Measurements from ENCODE around the gene TRAM2. TPM values are rescaled to one million over a fixed set of nuclear protein-coding genes. Genes with fewer than 3 reads are reported as not detected.

The TRAM2 gene
- total and polyA plus RNA-seq, 2 of the 13 experiments (the other 11 are each of a cell fraction or from before 2014, with no cell fraction given) = 49.1 to 72.5 TPM

DNA sequence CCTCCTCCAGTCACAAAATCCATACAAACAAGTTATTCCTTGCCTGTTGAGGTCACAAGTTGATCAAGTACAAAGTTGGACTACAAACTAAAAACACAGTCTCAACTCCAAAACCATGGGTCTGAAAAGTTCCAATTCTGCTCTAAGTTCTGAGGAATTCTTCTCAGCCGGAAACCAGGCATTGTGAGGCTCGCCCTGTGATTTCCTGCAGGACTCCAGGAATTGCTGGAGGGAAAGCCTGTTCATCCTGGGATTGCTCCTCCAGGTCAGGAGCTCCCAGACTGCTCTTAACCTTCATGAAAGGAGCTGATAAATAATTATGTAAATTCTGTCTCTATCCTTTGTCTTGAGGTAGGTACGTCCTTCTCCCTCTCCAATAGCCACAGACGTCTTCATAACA, 8.5 kb downstream of the TRAM2 start:
- no TSS peak for BruUV-seq (replicated peaks)
- Histone ChIP-seq H3K79me2 (ENCODE audit: insufficient read depth, low read length) (peaks cover 100% of the 10 kb centered on the region), H3K9ac (ENCODE audit: insufficient read depth, low read depth, low read length) (no peak overlapping the region), H3K4me1 (ENCODE audit: insufficient read depth, low read length) (peaks cover 97% of the 10 kb centered on the region), H3K9me3 (ENCODE audit: low read length) (no peaks in the 10 kb centered on the region), H3K4me2 (ENCODE audit: low read depth, low read length) (no peak overlapping the region), H3K27ac (ENCODE audit: extremely low read length, insufficient read depth, low read length) (no peak overlapping the region), H3K27me3 (ENCODE audit: control insufficient read depth in 1 of 2, insufficient read depth in 2 of 2, low read length in 2 of 2) (no peaks in the 10 kb centered on the region), H3K36me3 (replicated peaks in 1 of 2; ENCODE audit: control insufficient read depth in 1 of 2, insufficient read depth in 2 of 2, low read length in 2 of 2) (peaks cover 8 to 47% of the 10 kb centered on the region in 2 experiments), H3K4me3 (replicated peaks in 1 of 3; ENCODE audit: insufficient read depth in 1 of 3, low read depth in 2 of 3, low read length in 3 of 3) (no peak overlapping the region), H4K20me1 (ENCODE audit: insufficient read depth, low read length) (peaks cover 80% of the 10 kb centered on the region), H2AFZ (ENCODE audit: low read length) (no peak overlapping the region)
- intact Hi-C loops (cut with micrococcal nuclease; ENCODE audit: unreplicated experiment) = no loop called here
- in situ Hi-C loops (cut with HindIII; ENCODE audit: extremely low pct_ligation_motif_present, low pct_unique_long_range_greater_than_20kb) = no loop called here
- ChIA-PET POLR2A (interaction anchor here (1.0 kb wide), 1 partner anchor 23 kb away, joined by 4 read pairs; no protein-coding TSS in a partner anchor), CTCF (ENCODE audit: low intra/inter-chr PET ratio, low total read pairs) (no interaction called here)
- peak; percentile 42 for FAIRE-seq
- ATAC-seq = no peak
- 95% methylated on average over 4 of the region's 4 CpGs for WGBS (ENCODE audit: low lambda C conversion rate)
- TF ChIP-seq HNRNPUL1 (IDR thresholded peaks at IDR 0.05; ENCODE audit: low read depth, low read length) = no peak
- TF ChIP-seq SKI (IDR thresholded peaks at IDR 0.05; ENCODE audit: partially characterized antibody) = no peak
- no peak for TF ChIP-seq ZMYM3 (CRISPR knock-in tag; IDR thresholded peaks at IDR 0.05)
- no peak for TF ChIP-seq ZKSCAN5 (CRISPR knock-in tag; IDR thresholded peaks at IDR 0.05)
- no peak for TF ChIP-seq MATR3 (CRISPR knock-in tag; IDR thresholded peaks at IDR 0.05)
- TF ChIP-seq ETV5 (CRISPR knock-in tag; IDR thresholded peaks at IDR 0.05; ENCODE audit: borderline replicate concordance) = no peak
- no peak for TF ChIP-seq PHB2 (IDR thresholded peaks at IDR 0.05; ENCODE audit: partially characterized antibody)
- TF ChIP-seq, protein P1, sequence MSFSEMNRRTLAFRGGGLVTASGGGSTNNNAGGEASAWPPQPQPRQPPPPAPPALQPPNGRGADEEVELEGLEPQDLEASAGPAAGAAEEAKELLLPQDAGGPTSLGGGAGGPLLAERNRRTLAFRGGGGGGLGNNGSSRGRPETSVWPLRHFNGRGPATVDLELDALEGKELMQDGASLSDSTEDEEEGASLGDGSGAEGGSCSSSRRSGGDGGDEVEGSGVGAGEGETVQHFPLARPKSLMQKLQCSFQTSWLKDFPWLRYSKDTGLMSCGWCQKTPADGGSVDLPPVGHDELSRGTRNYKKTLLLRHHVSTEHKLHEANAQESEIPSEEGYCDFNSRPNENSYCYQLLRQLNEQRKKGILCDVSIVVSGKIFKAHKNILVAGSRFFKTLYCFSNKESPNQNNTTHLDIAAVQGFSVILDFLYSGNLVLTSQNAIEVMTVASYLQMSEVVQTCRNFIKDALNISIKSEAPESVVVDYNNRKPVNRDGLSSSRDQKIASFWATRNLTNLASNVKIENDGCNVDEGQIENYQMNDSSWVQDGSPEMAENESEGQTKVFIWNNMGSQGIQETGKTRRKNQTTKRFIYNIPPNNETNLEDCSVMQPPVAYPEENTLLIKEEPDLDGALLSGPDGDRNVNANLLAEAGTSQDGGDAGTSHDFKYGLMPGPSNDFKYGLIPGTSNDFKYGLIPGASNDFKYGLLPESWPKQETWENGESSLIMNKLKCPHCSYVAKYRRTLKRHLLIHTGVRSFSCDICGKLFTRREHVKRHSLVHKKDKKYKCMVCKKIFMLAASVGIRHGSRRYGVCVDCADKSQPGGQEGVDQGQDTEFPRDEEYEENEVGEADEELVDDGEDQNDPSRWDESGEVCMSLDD (CRISPR knock-in tag; IDR thresholded peaks at IDR 0.05; ENCODE audit: borderline replicate concordance) = no peak
- no peak for TF ChIP-seq MAFF (IDR thresholded peaks at IDR 0.05; ENCODE audit: low read depth, low read length)
- no peak for TF ChIP-seq SIN3A (IDR thresholded peaks at IDR 0.05; ENCODE audit: borderline replicate concordance, low read depth, low read length)
- TF ChIP-seq ZNF792 (CRISPR knock-in tag; IDR thresholded peaks at IDR 0.05) = no peak
- no peak for DNase-seq (ENCODE audit: low spot score)

All from HepG2 (cell line).